Endodermal cell (in vitro differentiated cells): Measurements from ENCODE around the gene ROR1. TPM values are rescaled to one million over a fixed set of nuclear protein-coding genes. Genes with fewer than 3 reads are reported as not detected.

Experiments
- DNase-seq: peaks from one replicate; pipeline ENCODE4 v3.0.0-alpha.2; 2017
- H3K27ac ChIP-seq: 2 replicates; pipeline ENCODE4 v1.5.1; 2013; ENCODE audit warnings: mild to moderate bottlenecking, low read depth, low read length, moderate library complexity
- H3K27me3 ChIP-seq: 2 replicates; pipeline ENCODE4 v1.6.1; 2013; ENCODE audit warnings: mild to moderate bottlenecking, low read length, moderate library complexity; ENCODE audit not compliant: insufficient read depth, control insufficient read depth, poor library complexity, severe bottlenecking
- H3K36me3 ChIP-seq: 2 replicates; pipeline ENCODE4 v1.7.0; 2013; ENCODE audit warnings: mild to moderate bottlenecking, low read length, moderate library complexity; ENCODE audit not compliant: control insufficient read depth, insufficient read depth
- H3K4me1 ChIP-seq: one replicate; pipeline ENCODE4 v1.7.0; 2013; ENCODE audit warnings: low read length; ENCODE audit not compliant: control insufficient read depth, insufficient read depth
- H3K4me3 ChIP-seq: 2 replicates; pipeline ENCODE4 v1.5.1; 2013; ENCODE audit warnings: mild to moderate bottlenecking, low read length, moderate library complexity
- H3K9ac ChIP-seq: 2 replicates; pipeline ENCODE4 v1.6.1; 2013; ENCODE audit warnings: mild to moderate bottlenecking, low read length, moderate library complexity; ENCODE audit not compliant: poor library complexity, severe bottlenecking; ENCODE audit errors: extremely low read depth
- H3K9me3 ChIP-seq: 2 replicates; pipeline ENCODE4 v1.6.1; 2013; ENCODE audit warnings: mild to moderate bottlenecking, low read length, moderate library complexity; ENCODE audit not compliant: control insufficient read depth
- H3K27ac Mint-ChIP-seq: 2 replicates; pipeline ENCODE4 v1.8.0; 2020; ENCODE audit warnings: mixed read lengths
- H3K27me3 Mint-ChIP-seq: 2 replicates; pipeline ENCODE4 v1.8.0; 2021; ENCODE audit warnings: mild to moderate bottlenecking, mixed read lengths; ENCODE audit not compliant: insufficient read depth
- H3K36me3 Mint-ChIP-seq: 2 replicates; pipeline ENCODE4 v1.8.0; 2020; ENCODE audit warnings: low read depth, mixed read lengths
- H3K4me1 Mint-ChIP-seq: 2 replicates; pipeline ENCODE4 v1.8.0; 2020; ENCODE audit warnings: mixed read lengths
- H3K4me3 Mint-ChIP-seq: 2 replicates; pipeline ENCODE4 v1.8.0; 2020; ENCODE audit warnings: mild to moderate bottlenecking, moderate library complexity, mixed read lengths
- H3K9me3 Mint-ChIP-seq: 2 replicates; pipeline ENCODE4 v1.8.0; 2020; ENCODE audit warnings: mild to moderate bottlenecking, mixed read lengths
- WGBS, 2 experiments: methylation state at CpG; one replicate each; pipeline versions ENCODE4 v1.1.5 to v1.1.7; 2013; ENCODE audit warnings: missing lambda C conversion rate in 2 of 2, mixed read lengths in 1 of 2; ENCODE audit not compliant: insufficient coverage in 1 of 2, insufficient read length in 1 of 2; 5-methylcytosine and 5-hydroxymethylcytosine counted together
- total RNA-seq, 2 donors: library from RNA; stranded (reverse); fragmentation: NEBNext Ultra II Directional in 1 of 2; extraction: Animal tissue kit (Norgen Biotek cat#: 25700) in 1 of 2; gene quantifications; 2 replicates in 1 of 2; 3 replicates in 1 of 2; pipeline ENCODE4 v1.2.1, GENCODE V29; 2021
- TF ChIP-seq, protein P1 (sequence below): fragments of 200-600 bp; sonication (generic); conservative IDR thresholded peaks from 2 replicates; pipeline ENCODE4 v1.5.0; 2021; ENCODE audit warnings: antibody characterized with exemption, mild to moderate bottlenecking

ROR1 gene
- total RNA-seq, 2 donors from 2014 or later, result 77.4 to 77.9 TPM

DNA sequence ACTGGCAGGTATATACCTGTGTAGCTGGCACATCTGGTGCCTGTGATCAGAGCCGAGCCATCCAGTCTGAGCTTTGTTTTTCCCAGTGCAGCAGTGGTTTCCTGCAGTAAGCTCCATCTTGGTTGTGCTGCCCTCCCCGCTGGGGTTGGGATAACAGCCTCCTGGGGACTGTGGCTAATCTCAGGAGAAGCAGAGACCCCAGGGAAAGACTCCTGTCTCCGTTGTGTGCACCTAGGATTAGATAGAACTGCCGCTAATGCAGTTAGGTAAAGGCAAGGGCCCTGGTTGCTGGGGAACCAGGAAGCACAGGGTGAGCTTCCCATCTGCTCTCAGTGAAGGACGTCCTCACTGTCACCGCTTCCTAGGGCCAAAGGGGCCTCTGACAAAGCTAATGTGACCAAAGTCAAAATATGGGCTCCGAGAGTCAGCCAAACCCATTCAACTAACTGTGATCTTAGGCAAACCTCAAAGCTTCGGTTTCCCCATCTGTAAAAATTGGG, 20.0 kb downstream of the ROR1 start:
- Histone ChIP-seq H3K4me1 (peaks cover 53% of the 10 kb centered on the region), H3K4me3 (no peak overlapping the region), H3K36me3 (peaks cover 12% of the 10 kb centered on the region), H3K9me3 (no peaks in the 10 kb centered on the region), H3K27ac (no peak overlapping the region), H3K27me3 (no peaks in the 10 kb centered on the region), H3K9ac (no peak overlapping the region)
- Mint-ChIP-seq H3K36me3 (peaks cover 4% of the 10 kb centered on the region), H3K27ac (peak overlapping the region; percentile 91), H3K27me3 (no peaks in the 10 kb centered on the region), H3K9me3 (no peaks in the 10 kb centered on the region), H3K4me3 (no peak overlapping the region), H3K4me1 (peaks cover 94% of the 10 kb centered on the region)
- DNase-seq, result no peak
- WGBS, 2 experiments, result 75 to 83% methylated on average over 2 to 8 of the region's 8 CpGs
- TF ChIP-seq, protein P1, sequence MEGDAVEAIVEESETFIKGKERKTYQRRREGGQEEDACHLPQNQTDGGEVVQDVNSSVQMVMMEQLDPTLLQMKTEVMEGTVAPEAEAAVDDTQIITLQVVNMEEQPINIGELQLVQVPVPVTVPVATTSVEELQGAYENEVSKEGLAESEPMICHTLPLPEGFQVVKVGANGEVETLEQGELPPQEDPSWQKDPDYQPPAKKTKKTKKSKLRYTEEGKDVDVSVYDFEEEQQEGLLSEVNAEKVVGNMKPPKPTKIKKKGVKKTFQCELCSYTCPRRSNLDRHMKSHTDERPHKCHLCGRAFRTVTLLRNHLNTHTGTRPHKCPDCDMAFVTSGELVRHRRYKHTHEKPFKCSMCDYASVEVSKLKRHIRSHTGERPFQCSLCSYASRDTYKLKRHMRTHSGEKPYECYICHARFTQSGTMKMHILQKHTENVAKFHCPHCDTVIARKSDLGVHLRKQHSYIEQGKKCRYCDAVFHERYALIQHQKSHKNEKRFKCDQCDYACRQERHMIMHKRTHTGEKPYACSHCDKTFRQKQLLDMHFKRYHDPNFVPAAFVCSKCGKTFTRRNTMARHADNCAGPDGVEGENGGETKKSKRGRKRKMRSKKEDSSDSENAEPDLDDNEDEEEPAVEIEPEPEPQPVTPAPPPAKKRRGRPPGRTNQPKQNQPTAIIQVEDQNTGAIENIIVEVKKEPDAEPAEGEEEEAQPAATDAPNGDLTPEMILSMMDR, result no peak

DNA sequence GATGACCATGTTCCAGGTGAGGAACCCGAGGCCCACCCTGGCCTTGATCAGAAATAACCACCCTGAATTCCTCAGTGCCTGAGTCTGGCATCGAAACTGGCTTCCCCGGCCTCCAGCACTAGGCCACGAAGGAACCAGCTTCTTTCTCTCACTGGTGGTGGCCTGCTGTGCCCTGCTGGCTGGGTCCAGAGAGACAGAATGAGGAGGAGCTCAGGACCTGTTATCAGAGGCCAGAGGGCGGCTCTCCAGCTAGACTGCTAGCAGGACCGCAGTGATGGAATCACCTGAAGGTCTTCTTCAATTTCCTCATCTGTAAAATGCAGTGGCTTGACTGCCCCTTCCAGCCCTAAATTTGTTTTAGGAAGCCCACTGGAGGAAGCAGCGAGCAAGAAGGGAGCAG, 20.5 kb downstream of the ROR1 start:
- peaks cover 16% of the 10 kb centered on the region for H3K36me3 ChIP-seq
- H3K27me3 ChIP-seq, result no peaks in the 10 kb centered on the region
- 79 to 87% methylated on average over 6 to 7 of the region's 7 CpGs for WGBS, 2 experiments
- H3K4me3 ChIP-seq, result no peak overlapping the region
- peak overlapping the region; percentile 1 for H3K4me3 Mint-ChIP-seq
- H3K9me3 Mint-ChIP-seq, result no peaks in the 10 kb centered on the region
- H3K27ac Mint-ChIP-seq, result peak overlapping the region; percentile 91
- peaks cover 4% of the 10 kb centered on the region for H3K36me3 Mint-ChIP-seq
- peaks cover 48% of the 10 kb centered on the region for H3K4me1 ChIP-seq
- TF ChIP-seq, protein P1, result no peak
- H3K27ac ChIP-seq, result no peak overlapping the region
- no peak for DNase-seq
- H3K27me3 Mint-ChIP-seq, result no peaks in the 10 kb centered on the region
- H3K9me3 ChIP-seq, result no peaks in the 10 kb centered on the region
- H3K4me1 Mint-ChIP-seq, result peaks cover 89% of the 10 kb centered on the region
- H3K9ac ChIP-seq, result no peak overlapping the region

DNA sequence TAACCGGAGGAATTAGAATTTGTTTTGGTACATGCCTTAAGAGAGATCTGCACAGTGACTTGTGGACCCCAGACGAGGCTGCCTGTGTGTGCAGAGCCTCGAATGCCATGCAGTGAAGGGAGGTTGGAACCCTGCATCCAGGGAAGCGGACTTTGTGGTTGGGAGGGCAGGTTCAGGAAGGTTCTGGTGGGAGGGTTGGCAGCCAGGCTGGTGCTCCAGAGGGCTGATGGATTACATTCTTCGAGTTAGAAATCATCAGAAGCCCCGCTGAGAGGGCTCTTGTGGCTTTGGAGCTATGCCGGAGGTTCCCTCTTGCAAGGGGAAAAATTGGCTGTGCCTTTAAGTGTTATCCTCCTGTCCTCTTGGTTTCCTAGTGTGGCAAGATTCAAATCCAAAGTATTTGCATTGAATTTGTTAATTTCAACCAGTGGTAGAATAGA, 21.1 kb downstream of the ROR1 start:
- Mint-ChIP-seq H3K27me3 (no peaks in the 10 kb centered on the region), H3K36me3 (peaks cover 4% of the 10 kb centered on the region), H3K27ac (peak overlapping the region; percentile 91), H3K4me3 (peak overlapping the region; percentile 1), H3K9me3 (no peaks in the 10 kb centered on the region), H3K4me1 (peaks cover 86% of the 10 kb centered on the region)
- H3K9me3 ChIP-seq, result no peaks in the 10 kb centered on the region
- no peak overlapping the region for H3K9ac ChIP-seq
- H3K36me3 ChIP-seq, result peaks cover 16% of the 10 kb centered on the region
- peak; percentile 86 for DNase-seq
- H3K4me1 ChIP-seq, result peaks cover 46% of the 10 kb centered on the region
- no peak overlapping the region for H3K27ac ChIP-seq
- H3K27me3 ChIP-seq, result no peaks in the 10 kb centered on the region
- H3K4me3 ChIP-seq, result no peak overlapping the region
- 63 to 66% methylated on average over 7 of the region's 7 CpGs for WGBS, 2 experiments
- TF ChIP-seq, protein P1, result no peak
